GM18519 (cell line): ENCODE measurements around the gene LPIN1.

Source experiments
- ATAC-seq: cut with Tn5 transposase; IDR thresholded peaks from one replicate; pipeline ENCODE4 v1.9.1; 2021; ENCODE audit warnings: mild to moderate bottlenecking, moderate library complexity; ENCODE audit not compliant: unreplicated experiment, low FRiP score

Gene LPIN1

DNA sequence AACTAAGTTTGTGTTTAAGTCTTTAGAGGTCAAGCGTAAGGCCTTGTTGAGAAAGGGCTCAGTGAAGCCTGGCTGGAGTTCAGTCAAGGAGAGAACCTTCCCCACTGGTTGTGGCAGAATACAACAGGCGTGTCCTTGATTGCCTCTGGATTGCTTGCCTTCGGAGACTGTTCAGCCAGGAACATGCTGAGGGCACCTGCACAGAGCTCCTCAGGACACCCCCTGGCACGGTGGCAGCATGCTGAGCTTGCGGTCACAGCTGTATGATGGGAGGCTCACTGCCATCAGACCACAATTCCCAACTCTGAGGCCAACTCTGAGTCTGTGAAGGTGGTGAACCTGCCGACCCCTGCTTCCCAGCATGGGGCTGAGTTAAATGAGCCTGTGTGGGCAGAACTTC lies 130.0 kb downstream of the LPIN1 start:
- ATAC-seq = no peak

DNA sequence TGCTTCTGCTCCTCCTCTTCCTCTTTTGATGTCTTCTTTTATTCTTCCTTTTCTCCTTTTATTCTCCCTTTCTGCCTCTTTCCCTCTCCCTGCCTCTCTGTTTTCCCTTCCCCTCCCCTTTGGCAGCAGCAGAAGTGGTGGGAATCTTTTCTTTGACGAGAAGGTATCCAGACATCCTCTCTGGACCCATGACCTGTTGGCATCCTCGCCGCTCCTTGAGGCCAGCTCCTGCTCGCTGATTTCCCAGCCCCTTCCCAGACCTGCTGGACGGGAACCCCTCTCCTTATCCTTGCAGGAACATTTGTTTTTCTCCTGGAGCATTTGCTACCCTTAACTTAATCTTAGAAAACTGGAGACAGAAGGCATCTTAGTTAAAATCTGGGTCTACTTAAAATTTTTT lies 130.5 kb downstream of the LPIN1 start:
- ATAC-seq = no peak
